Measurements from ENCODE around the gene VAMP7. TPM values are rescaled to one million over a fixed set of nuclear protein-coding genes. Genes with fewer than 3 reads are reported as not detected.

Gene VAMP7
- total and polyA plus RNA-seq, 8 donors: 35.9 to 43.9 (median 40.4) TPM

GRCh38 chrX:155873188-155873587 lies 8.0 kb upstream of the VAMP7 start:
- intact Hi-C loops (cut with DNase I): no loop called here
- ATAC-seq: no peak
- no peaks in the 10 kb centered on the region for H3K36me3 ChIP-seq
- no peak overlapping the region for H3K27ac ChIP-seq
- peaks cover 0 to 5% of the 10 kb centered on the region in 2 donors for H3K9me3 ChIP-seq
- no peak for TF ChIP-seq CTCF (IDR thresholded peaks at IDR 0.05)
- peaks cover 0 to 17% of the 10 kb centered on the region in 2 donors for H3K27me3 ChIP-seq
- H3K4me1 ChIP-seq: no peaks in the 10 kb centered on the region
- H3K4me3 ChIP-seq: no peak overlapping the region
- no peak for DNase-seq

GRCh38 chrX:155874571-155875244 lies 6.4 kb upstream of the VAMP7 start:
- H3K36me3 ChIP-seq: no peaks in the 10 kb centered on the region
- intact Hi-C loops (cut with DNase I): no loop called here
- H3K4me1 ChIP-seq: no peaks in the 10 kb centered on the region
- H3K27ac ChIP-seq: no peak overlapping the region
- TF ChIP-seq CTCF (IDR thresholded peaks at IDR 0.05): no peak
- DNase-seq: peak in 1 of 4 donors; percentile 33
- no peak overlapping the region for H3K4me3 ChIP-seq
- no peaks in the 10 kb centered on the region for H3K9me3 ChIP-seq
- peak; percentile 43 for ATAC-seq
- peaks cover 0 to 17% of the 10 kb centered on the region in 2 donors for H3K27me3 ChIP-seq

- no peaks in the 10 kb centered on the region for H3K9me3 ChIP-seq
- TF ChIP-seq CTCF (IDR thresholded peaks at IDR 0.05): no peak
- ATAC-seq (no peak), DNase-seq (no peak)
- H3K4me3 ChIP-seq: no peak overlapping the region
- no peaks in the 10 kb centered on the region for H3K36me3 ChIP-seq
- H3K4me1 ChIP-seq: peaks cover 0 to under 1% of the 10 kb centered on the region in 2 donors
- peaks cover 0 to 17% of the 10 kb centered on the region in 2 donors for H3K27me3 ChIP-seq
- intact Hi-C loops (cut with DNase I): no loop called here
- H3K27ac ChIP-seq: no peak overlapping the region
These were observed 4.4 kb upstream of the VAMP7 start for GRCh38 chrX:155876704-155877103.

- intact Hi-C loops (cut with DNase I): no loop called here
- no peaks in the 10 kb centered on the region for H3K9me3 ChIP-seq
- H3K4me3 ChIP-seq: no peak overlapping the region
- DNase-seq (no peak), ATAC-seq (no peak)
- no peak overlapping the region for H3K27ac ChIP-seq
- TF ChIP-seq CTCF (IDR thresholded peaks at IDR 0.05): no peak
- no peaks in the 10 kb centered on the region for H3K36me3 ChIP-seq
- peaks cover 0 to 17% of the 10 kb centered on the region in 2 donors for H3K27me3 ChIP-seq
- H3K4me1 ChIP-seq: peaks cover 2 to 6% of the 10 kb centered on the region in 2 donors
These were observed 3.9 kb upstream of the VAMP7 start for GRCh38 chrX:155877288-155877687.

GRCh38 chrX:155880586-155881157 lies 473 bp upstream of the VAMP7 start:
- intact Hi-C loops (cut with DNase I): no loop called here
- peak; percentile 38 for ATAC-seq
- DNase-seq: peak in 1 of 4 donors; percentile 6

More at GRCh38 chrX:155880586-155881157, 473 bp upstream of the VAMP7 start:
- peak overlapping the region in 1 of 2 donors; percentile 75 for H3K27ac ChIP-seq
- no peak for TF ChIP-seq CTCF (IDR thresholded peaks at IDR 0.05)
- H3K9me3 ChIP-seq: no peaks in the 10 kb centered on the region
- H3K4me1 ChIP-seq: peaks cover 5 to 14% of the 10 kb centered on the region in 2 donors
- no peaks in the 10 kb centered on the region for H3K27me3 ChIP-seq
- H3K4me3 ChIP-seq: peak overlapping the region; percentile 44 to 57
- H3K36me3 ChIP-seq: no peaks in the 10 kb centered on the region

Data from left lung (tissue), 10 donors.